Myocyte (in vitro differentiated cells): ENCODE results near the gene MAGEB2. TPM values are rescaled to one million over a fixed set of nuclear protein-coding genes. Genes with fewer than 3 reads are reported as not detected.

Experiments used
- total RNA-seq: library from RNA; depleted of rRNA; stranded (reverse); fragments of >200 nt; gene quantifications from 2 replicates; pipeline ENCODE4 v1.2.3, GENCODE V29; 2014

MAGEB2 gene
- total RNA-seq, 1 donor from 2014 or later: not detected

Other genes with a start within 250 kb of the MAGEB2 start
- gene MAGEB3, start 15.1 kb downstream of the MAGEB2 start, total RNA-seq: not detected in 2 replicates
- gene MAGEB4, start 26.4 kb downstream of the MAGEB2 start, total RNA-seq: not detected in 2 replicates
- gene MAGEB1, start 31.6 kb downstream of the MAGEB2 start, total RNA-seq: not detected in 2 replicates
- gene NR0B1, start 93.8 kb downstream of the MAGEB2 start, total RNA-seq: 0.42 TPM in 1 of 2 replicates, not detected in the other